Measurements from ENCODE around the gene VWC2.

DNA sequence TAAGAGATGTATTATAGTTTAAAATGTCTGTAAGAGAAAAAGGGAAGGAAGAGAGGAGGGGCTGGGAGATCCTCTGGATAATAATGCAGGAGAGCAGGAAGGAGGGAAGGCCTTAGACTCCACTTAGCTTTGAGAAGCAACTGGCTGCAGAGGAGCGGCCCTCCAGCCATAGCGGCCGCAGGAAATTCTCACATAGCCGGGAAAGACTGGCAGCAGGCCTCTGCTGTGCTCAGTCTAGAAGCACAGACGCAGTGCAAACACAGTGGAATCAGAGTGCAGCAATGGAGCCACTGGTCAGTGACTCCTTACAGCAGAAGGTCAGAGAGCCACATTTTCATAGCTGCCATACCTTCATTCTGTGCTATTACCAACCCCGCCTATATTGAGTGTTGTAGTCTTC, 153.3 kb downstream of the VWC2 start:
- TF ChIP-seq, protein P1, sequence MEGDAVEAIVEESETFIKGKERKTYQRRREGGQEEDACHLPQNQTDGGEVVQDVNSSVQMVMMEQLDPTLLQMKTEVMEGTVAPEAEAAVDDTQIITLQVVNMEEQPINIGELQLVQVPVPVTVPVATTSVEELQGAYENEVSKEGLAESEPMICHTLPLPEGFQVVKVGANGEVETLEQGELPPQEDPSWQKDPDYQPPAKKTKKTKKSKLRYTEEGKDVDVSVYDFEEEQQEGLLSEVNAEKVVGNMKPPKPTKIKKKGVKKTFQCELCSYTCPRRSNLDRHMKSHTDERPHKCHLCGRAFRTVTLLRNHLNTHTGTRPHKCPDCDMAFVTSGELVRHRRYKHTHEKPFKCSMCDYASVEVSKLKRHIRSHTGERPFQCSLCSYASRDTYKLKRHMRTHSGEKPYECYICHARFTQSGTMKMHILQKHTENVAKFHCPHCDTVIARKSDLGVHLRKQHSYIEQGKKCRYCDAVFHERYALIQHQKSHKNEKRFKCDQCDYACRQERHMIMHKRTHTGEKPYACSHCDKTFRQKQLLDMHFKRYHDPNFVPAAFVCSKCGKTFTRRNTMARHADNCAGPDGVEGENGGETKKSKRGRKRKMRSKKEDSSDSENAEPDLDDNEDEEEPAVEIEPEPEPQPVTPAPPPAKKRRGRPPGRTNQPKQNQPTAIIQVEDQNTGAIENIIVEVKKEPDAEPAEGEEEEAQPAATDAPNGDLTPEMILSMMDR (CRISPR knock-in tag; IDR thresholded peaks at IDR 0.05), result no peak
- TF ChIP-seq GABPB1 (CRISPR knock-in tag; IDR thresholded peaks at IDR 0.05) (no peak), HDAC2 (CRISPR knock-in tag; IDR thresholded peaks at IDR 0.05) (no peak)

All from HepG2 (cell line).